SK-N-MC (cell line): ENCODE results near the gene OPCML.

Experiments
- EZH2 ChIP-seq: fragments of 200-600 bp; sonication (generic); IDR thresholded peaks from one replicate; pipeline ENCODE4 v1.6.1; 2017; ENCODE audit warnings: antibody characterized with exemption
- POLR2AphosphoS5 ChIP-seq: IDR thresholded peaks from 2 replicates; pipeline ENCODE4 v1.6.1; 2012; ENCODE audit warnings: mild to moderate bottlenecking, low read depth, low read length, borderline replicate concordance

- TF ChIP-seq POLR2AphosphoS5 = no peak
- no peak for TF ChIP-seq EZH2
These were observed 428.1 kb downstream of the OPCML start for GRCh38 chr11:133104009-133104744.
